Measurements from ENCODE around the gene LGR5. TPM values are rescaled to one million over a fixed set of nuclear protein-coding genes. Genes with fewer than 3 reads are reported as not detected.
A peak's percentile ranks its signal among the peaks of the same experiment; 100 is the strongest.

Gene LGR5
- total and polyA plus RNA-seq, 2 of the 13 experiments (the other 11 are each of a cell fraction or from before 2014, with no cell fraction given): 37.0 to 121 TPM

GRCh38 chr12:71536279-71536938 is 96.8 kb downstream of the LGR5 start (continued):
- TF ChIP-seq ZNF18 (CRISPR knock-in tag; IDR thresholded peaks at IDR 0.05; ENCODE audit: insufficient replicate concordance) (no peak), HNF1B (CRISPR knock-in tag; IDR thresholded peaks at IDR 0.05) (no peak), HMG20A (CRISPR knock-in tag; IDR thresholded peaks at IDR 0.05; ENCODE audit: borderline replicate concordance) (no peak), HOXA9 (CRISPR knock-in tag; IDR thresholded peaks at IDR 0.05; ENCODE audit: borderline replicate concordance) (no peak; the same call in 1 of the 2 replicates), ZGPAT (CRISPR knock-in tag; IDR thresholded peaks at IDR 0.05) (no peak), KLF13 (CRISPR knock-in tag; IDR thresholded peaks at IDR 0.05) (no peak), ZNF792 (CRISPR knock-in tag; IDR thresholded peaks at IDR 0.05) (no peak), SNRNP70 (IDR thresholded peaks at IDR 0.05; ENCODE audit: low read depth, low read length) (no peak), HES4 (CRISPR knock-in tag; IDR thresholded peaks at IDR 0.05; ENCODE audit: borderline replicate concordance) (no peak), KLF12 (CRISPR knock-in tag; IDR thresholded peaks at IDR 0.05; ENCODE audit: borderline replicate concordance) (no peak), ZNF235 (CRISPR knock-in tag; IDR thresholded peaks at IDR 0.05; ENCODE audit: borderline replicate concordance) (no peak), CENPX (CRISPR knock-in tag; IDR thresholded peaks at IDR 0.05) (no peak), HDAC1 (CRISPR knock-in tag; IDR thresholded peaks at IDR 0.05) (no peak), CEBPG (CRISPR knock-in tag; IDR thresholded peaks at IDR 0.05) (peak; percentile 24; the same call in 1 of the 2 replicates), MYNN (CRISPR knock-in tag; IDR thresholded peaks at IDR 0.05; ENCODE audit: low read depth) (no peak), XBP1 (CRISPR knock-in tag; IDR thresholded peaks at IDR 0.05) (no peak), DBP (CRISPR knock-in tag; IDR thresholded peaks at IDR 0.05; ENCODE audit: not compliant biosample characterization) (no peak), ZNF224 (CRISPR knock-in tag; IDR thresholded peaks at IDR 0.05) (no peak), THAP7 (CRISPR knock-in tag; IDR thresholded peaks at IDR 0.05) (no peak), ZBTB21 (CRISPR knock-in tag; IDR thresholded peaks at IDR 0.05) (no peak), FOXA1 (IDR thresholded peaks at IDR 0.05) (no peak), FOXA1 (CRISPR knock-in tag; IDR thresholded peaks at IDR 0.05) (0 out of 2 replicates have a peak, but pooled peaks have one; percentile 4), ELF3 (CRISPR knock-in tag; IDR thresholded peaks at IDR 0.05) (no peak), SMARCC2 (IDR thresholded peaks at IDR 0.05) (no peak), NCOA2 (CRISPR knock-in tag; IDR thresholded peaks at IDR 0.05) (no peak), BRCA1 (CRISPR knock-in tag; IDR thresholded peaks at IDR 0.05) (0 out of 2 replicates have a peak, but pooled peaks have one; percentile 55), NR2F1 (CRISPR knock-in tag; IDR thresholded peaks at IDR 0.05) (no peak)
